ENCODE data around the gene PCGF1.
A peak's percentile ranks its signal among the peaks of the same experiment; 100 is the strongest.
"Not testable (repeated sequence)": the region's sequence is repeated elsewhere in the genome, so short reads cannot be mapped to it uniquely, and the experiment has no call there.

Gene PCGF1

GRCh38 chr2:74498500-74499266 lies 8.8 kb downstream of the PCGF1 start:
- no peak for DNase-seq

GRCh38 chr2:74497777-74498499 lies 9.6 kb downstream of the PCGF1 start:
- no peak for DNase-seq

DNA sequence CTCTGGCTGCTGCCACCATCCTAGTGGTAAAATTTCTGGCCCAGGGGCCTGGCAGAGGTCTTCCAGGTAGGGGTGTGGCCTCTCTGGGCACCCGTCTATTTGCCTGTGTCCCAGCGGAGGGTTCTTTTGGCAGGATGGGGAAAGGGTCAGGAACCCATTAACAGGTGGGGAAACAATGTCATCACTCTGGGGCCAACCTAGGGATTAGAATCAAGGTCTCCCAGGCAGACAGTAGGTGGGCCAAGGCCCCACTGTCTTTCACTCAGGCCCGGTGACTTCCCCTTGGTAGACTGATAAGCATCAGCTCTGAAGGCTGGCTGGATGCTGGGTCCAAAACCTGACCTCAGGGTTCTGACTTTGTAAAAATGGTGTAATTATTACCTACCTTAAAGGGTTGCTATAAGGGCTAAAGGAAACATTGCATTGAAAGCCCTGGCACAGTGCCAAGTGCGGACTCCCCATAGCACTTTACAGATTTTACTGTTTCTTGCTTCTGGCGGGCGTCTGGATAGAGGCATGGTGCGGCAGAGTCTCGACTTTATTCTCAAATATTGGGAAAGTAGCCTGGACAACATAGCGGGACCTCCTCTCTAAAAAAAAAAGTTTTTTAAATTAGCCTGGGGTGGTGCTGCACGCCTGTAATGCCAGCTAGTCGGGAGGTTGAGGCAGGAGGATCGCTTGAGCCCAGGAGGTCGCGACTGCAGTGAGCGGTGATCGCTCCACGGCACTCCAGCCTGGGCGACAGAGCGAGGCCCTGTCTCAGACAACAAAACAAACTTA lies 10.3 kb downstream of the PCGF1 start:
- DNase-seq: no peak

- DNase-seq: no peak
Measured at GRCh38 chr2:74495440-74495839, 12.1 kb downstream of the PCGF1 start.

GRCh38 chr2:74493546-74493945 lies 13.9 kb downstream of the PCGF1 start:
- no peak for DNase-seq

DNA sequence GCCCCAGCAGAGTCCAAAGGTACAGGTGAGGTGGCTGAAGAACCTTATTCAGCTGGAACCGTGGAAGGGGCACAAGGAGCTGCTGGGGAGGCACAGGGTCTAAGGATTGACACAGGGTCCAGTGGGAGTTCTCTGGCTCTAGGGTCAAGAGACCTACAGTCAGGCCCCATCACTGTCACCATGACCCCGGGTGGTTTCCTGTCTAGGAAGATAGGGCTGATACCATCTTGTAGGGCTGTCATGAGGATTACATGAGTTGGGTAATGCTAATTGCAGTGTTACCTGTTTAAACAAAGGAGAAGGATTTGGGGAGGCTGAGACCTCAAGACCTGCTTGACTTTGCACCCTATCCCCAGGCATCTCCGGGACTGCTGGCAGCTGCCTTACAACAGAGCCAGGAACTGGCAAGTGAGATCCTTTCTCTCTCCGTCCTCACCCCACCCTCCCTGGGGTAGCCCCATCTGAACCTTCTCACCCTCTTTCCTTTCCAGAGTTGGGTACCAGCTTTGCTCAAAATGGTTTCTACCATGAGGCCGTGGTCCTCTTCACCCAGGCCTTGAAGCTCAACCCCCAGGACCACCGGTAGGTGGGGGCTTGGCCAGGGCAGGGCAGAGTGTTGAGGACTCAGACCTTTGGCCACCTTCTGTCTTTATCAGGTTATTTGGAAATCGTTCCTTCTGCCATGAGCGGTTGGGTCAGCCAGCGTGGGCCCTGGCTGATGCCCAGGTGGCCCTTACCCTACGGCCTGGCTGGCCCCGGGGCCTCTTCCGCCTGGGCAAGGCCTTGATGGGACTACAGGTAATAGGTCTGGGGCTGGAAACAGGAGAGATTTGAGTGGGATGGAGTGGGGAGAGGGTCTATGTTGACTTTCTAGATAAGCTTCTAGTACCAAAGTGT lies 15.6 kb downstream of the PCGF1 start:
- no peak for DNase-seq

DNA sequence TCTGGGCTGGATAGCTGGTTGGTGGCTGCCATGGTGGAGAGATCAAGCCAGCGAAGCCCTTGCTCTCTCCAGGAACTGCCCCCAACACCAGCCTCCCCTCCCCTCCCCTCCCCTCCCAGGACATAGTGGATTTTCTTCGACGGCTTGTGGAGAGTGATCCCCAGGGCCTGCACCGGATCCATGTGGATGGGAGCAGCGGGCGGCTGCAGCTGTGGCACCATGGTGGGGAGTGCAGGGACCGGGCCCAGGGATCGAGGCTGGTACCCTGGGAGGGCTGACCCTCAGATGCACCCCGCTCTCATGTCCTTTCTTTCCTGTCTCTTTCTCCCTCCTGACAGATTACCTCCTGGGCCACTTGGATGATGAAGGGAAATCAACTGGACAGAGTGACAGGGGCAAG lies 17.6 kb downstream of the PCGF1 start:
- no peak for DNase-seq

GRCh38 chr2:74488643-74489481 lies 18.6 kb downstream of the PCGF1 start:
- no peak for DNase-seq

- no peak for DNase-seq
Measured at GRCh38 chr2:74486141-74486540, 21.4 kb downstream of the PCGF1 start.

GRCh38 chr2:74483675-74484164 lies 23.8 kb downstream of the PCGF1 start:
- DNase-seq: not testable (repeated sequence)

DNA sequence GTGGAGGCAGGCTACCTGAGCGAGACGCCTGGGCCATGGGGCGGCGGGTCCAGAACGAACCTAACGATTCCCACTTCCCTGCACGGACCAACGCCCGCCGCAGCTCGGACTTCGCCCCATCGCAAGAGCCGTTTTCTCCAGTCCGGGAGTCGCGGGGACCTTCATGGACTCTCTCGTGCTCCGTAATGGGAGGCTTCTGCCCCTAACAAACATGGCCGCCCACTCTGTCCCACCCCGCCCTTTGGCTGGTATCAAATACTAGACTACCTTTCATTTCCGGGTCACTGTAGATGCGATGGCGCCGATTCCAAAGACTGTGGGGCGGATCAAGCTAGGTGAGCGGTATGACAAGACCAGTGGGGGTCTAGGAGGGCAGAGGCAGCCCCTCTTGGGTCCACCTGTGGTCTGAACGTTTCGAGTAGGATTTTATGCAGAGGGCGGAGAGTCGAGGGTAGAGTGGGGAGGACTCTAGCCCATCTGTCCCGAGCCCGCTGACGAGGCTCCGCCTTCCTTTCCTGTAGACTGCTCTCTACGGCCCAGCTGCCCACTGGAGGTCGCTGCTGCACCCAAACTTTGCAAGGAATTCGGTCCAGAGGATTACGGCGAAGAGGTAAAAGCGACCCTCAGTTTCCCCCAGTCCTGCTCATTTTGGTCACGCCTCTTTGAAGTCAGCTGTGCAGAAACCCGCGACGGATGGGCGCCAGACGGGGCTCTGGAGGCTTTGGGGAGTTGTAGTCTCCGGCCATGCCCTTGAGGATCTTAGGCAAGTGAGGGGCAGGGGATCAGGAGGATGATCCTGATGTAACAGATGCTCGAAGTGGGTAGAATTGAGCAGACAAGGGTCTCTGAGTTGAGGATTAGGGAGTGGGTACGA lies 24.5 kb downstream of the PCGF1 start, which contains the start of the genes CCDC142 and TTC31:
TSS of gene CCDC142 (minus strand) at position 198 of the 874 bp plus-strand sequence. CDS start at position 37, 161 bp downstream.
TSS of gene TTC31 (plus strand) at position 281 of the 874 bp plus-strand sequence. CDS start at position 296, 15 bp downstream.
- peak; percentile 93 for DNase-seq

- peak; percentile 58 for DNase-seq
Measured at GRCh38 chr2:74481961-74482800, 25.3 kb downstream of the PCGF1 start.

- DNase-seq: no peak
Measured at GRCh38 chr2:74481431-74481830, 26.1 kb downstream of the PCGF1 start.

GRCh38 chr2:74474899-74475298 lies 32.6 kb downstream of the PCGF1 start:
- no peak for DNase-seq

GRCh38 chr2:74474481-74474880 lies 33.0 kb downstream of the PCGF1 start:
- no peak for DNase-seq

DNA sequence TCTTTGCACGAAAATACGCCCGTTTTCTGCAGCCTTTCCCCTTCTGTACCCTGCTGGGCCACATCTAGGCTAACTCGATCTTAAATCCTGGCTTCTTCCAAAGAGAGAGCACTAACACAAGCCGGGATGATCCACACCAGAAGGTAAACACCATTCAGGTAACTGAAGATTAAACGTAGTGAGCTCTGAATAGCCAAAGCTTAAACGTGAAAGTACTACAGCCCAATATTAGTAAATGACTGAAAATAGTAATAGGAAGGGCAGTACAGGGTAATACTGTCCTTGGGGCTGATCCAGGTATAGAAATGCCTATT lies 34.6 kb downstream of the PCGF1 start:
- no peak for DNase-seq

DNA sequence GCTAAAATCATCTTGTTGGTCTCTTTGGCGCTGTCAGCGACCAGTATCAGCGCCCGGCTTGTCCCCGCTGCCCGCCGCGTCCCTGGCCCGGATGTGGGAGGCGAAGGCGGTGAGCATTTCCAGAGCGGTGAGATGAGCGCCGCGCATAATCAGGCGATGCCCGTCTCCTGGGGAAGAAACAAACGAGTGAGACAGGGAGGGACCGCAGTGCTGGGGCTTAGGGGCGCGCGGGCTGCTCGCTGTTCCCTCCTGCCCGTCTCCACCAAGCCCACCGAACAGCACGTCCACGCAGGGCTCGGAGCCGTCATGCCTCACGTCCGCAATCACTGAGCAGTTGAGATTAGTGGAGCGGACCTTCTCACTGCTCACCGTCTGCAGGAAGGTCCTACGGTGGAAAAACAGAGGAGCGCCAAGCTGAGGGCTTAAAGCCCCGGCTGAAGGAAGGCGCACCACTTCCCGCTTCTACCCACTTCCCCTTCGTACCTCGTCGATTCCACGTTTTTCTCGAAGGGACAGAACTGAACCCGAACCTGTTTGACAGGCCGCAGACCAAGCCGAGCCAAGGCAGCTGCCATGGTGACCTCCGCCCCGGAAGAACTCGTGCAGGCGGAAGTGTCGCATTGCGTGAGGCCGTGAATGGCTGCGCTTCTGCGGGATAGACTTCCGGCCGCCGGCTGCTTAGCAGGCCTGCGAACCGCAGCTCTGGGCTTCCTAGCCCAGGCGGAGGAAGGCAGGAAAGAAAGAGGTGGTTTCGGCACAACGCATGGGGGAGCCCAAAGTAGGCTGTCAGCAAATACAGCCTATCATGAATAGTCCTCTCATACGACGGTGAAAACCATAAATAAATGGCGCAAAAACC lies 35.2 kb downstream of the PCGF1 start, which contains the start of gene MRPL53:
TSS of gene MRPL53 (minus strand) at position 595 of the 859 bp plus-strand sequence. CDS start at position 575, 20 bp downstream.
- peak; percentile 94 for DNase-seq

All from CD4-positive, alpha-beta T cell treated with Interferon gamma for 1 hour (primary cell).